AG10803 (cell line): ENCODE measurements around the gene RAB9B.
A peak's percentile ranks its signal among the peaks of the same experiment; 100 is the strongest.
"Not testable (repeated sequence)": the region's sequence is repeated elsewhere in the genome, so short reads cannot be mapped to it uniquely, and the experiment has no call there.

Source experiments
- DNase-seq: peaks from one replicate; pipeline ENCODE4 v3.0.0; 2010; ENCODE audit warnings: low read depth
- H3K4me3 ChIP-seq: 2 replicates; pipeline ENCODE4 v1.5.1; 2011; ENCODE audit warnings: mild to moderate bottlenecking, low read length, control low read depth
- CTCF ChIP-seq: conservative IDR thresholded peaks from 2 replicates; pipeline ENCODE4 v1.5.1; 2011; ENCODE audit warnings: mild to moderate bottlenecking, low read length, control low read depth, inconsistent platforms

Gene RAB9B

GRCh38 chrX:103830848-103831247 lies 1.2 kb downstream of the RAB9B start:
- H3K4me3 ChIP-seq, result no peak overlapping the region
- DNase-seq, result no peak
- TF ChIP-seq CTCF, result no peak

DNA sequence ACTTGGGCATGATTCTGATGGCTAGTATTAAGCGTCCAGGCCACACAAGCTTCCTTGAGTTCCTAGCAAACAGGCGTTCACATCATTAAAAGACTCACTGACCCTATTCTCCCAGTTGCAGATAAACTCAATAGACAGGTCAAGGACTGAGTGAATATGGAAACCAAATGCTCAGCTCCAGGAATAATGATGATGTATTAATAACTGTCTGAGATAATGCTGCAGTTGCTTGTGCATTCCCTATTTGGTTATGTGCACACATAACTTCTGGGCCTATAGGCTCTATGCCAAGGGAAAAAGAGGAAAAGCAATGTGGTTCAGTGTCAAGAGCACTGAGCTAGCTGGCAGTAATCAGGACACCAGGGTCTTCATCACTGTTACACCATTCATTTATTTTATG lies 3.5 kb downstream of the RAB9B start:
- no peak for DNase-seq
- TF ChIP-seq CTCF, result no peak
- no peak overlapping the region for H3K4me3 ChIP-seq

GRCh38 chrX:103825881-103826280 lies 6.2 kb downstream of the RAB9B start:
- no peak for DNase-seq
- TF ChIP-seq CTCF, result no peak
- H3K4me3 ChIP-seq, result no peak overlapping the region

GRCh38 chrX:103823591-103823990 lies 8.5 kb downstream of the RAB9B start:
- no peak for TF ChIP-seq CTCF
- H3K4me3 ChIP-seq, result no peak overlapping the region
- no peak for DNase-seq

- not testable (repeated sequence) for H3K4me3 ChIP-seq, DNase-seq
Observed at GRCh38 chrX:103820802-103821201, 11.3 kb downstream of the RAB9B start.

DNA sequence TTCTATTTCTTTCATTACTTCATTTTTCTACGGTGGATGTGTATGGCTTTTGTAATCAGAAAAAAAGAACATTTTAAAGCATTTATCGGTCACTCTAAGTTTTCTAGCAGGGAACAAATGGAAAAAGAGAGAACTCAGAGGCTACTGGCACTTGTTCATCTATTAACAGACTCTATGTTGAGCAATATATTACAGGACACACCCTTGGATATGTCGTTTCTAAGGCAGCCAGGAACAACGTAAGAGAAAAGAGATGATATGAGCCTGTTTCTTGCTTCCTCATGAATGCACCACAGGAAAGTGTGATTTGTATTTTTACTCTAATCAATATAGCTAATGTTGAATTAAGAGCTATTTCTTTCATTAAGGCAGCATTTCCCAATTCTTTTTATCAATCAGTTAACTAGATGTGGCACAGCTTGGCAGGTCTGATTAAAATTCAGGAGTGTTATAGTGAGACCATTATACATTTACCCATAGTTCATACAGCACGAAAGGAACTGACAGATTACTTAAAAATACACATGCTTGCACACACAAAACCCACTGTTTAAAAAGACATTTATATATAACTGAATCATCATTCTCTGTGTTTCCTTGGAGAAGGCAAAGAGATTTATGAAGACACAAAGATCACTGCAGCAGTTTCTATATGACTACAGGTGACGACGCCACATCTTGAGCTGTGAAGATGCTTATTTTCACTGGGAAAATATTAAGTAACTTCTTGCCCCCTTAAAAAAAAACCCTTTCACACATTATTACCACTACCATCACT lies 13.0 kb downstream of the RAB9B start:
- DNase-seq, result peak; percentile 21
- no peak overlapping the region for H3K4me3 ChIP-seq
- TF ChIP-seq CTCF, result no peak

DNA sequence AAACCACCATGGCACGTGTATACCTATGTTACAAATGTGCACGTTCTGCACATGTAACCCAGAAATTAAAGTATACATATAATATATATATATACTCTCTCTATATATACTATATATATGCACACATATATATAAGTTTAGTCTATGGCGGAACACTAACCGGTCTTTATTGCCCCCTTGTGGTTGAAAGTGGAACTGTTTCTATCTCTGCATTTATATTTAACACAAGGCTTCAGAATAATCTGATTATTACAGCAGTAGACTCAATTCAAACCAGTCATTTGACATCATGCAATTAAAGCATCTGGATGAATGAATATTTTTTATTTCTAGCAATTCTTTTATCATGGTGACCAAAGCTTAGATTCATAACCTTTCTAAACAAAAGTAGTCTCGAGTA lies 14.6 kb downstream of the RAB9B start:
- no peak for DNase-seq
- peak; percentile 58 for TF ChIP-seq CTCF
- H3K4me3 ChIP-seq, result no peak overlapping the region

- not testable (repeated sequence) for H3K4me3 ChIP-seq, DNase-seq
Observed at GRCh38 chrX:103817101-103817500, 15.0 kb downstream of the RAB9B start.
